ENCODE data around the gene THOC6.

GRCh38 chr16:3015865-3016521, 7.8 kb upstream of the THOC6 start:
- TF ChIP-seq CTCF (IDR thresholded peaks at IDR 0.05) (no peak), EP300 (IDR thresholded peaks at IDR 0.05; ENCODE audit: low read depth) (no peak)

All from transverse colon (tissue), 3 donors.